ENCODE data around the gene SH3PXD2B. TPM values are rescaled to one million over a fixed set of nuclear protein-coding genes. Genes with fewer than 3 reads are reported as not detected.
A peak's percentile ranks its signal among the peaks of the same experiment; 100 is the strongest.

Gene SH3PXD2B
- total and polyA plus RNA-seq, 2 of the 13 experiments (the other 11 are each of a cell fraction or from before 2014, with no cell fraction given), result 3.4 to 4.6 TPM

GRCh38 chr5:172311026-172311425 is 143.3 kb downstream of the SH3PXD2B start:
- Histone ChIP-seq H3K79me2 (ENCODE audit: insufficient read depth, low read length) (no peaks in the 10 kb centered on the region), H2AFZ (ENCODE audit: low read length) (no peak overlapping the region), H3K27ac (ENCODE audit: extremely low read length, insufficient read depth, low read length) (no peak overlapping the region), H3K9ac (ENCODE audit: insufficient read depth, low read depth, low read length) (no peak overlapping the region), H3K4me3 (replicated peaks in 1 of 3; ENCODE audit: insufficient read depth in 1 of 3, low read depth in 2 of 3, low read length in 3 of 3) (no peak overlapping the region), H4K20me1 (ENCODE audit: insufficient read depth, low read length) (no peaks in the 10 kb centered on the region), H3K36me3 (replicated peaks in 1 of 2; ENCODE audit: control insufficient read depth in 1 of 2, insufficient read depth in 2 of 2, low read length in 2 of 2) (no peaks in the 10 kb centered on the region), H3K9me3 (ENCODE audit: low read length) (peaks cover under 1% of the 10 kb centered on the region; the same call in 1 of the 2 replicates), H3K4me2 (ENCODE audit: low read depth, low read length) (no peak overlapping the region), H3K4me1 (ENCODE audit: insufficient read depth, low read length) (no peaks in the 10 kb centered on the region), H3K27me3 (ENCODE audit: control insufficient read depth in 1 of 2, insufficient read depth in 2 of 2, low read length in 2 of 2) (peaks cover 0 to 7% of the 10 kb centered on the region in 2 experiments; a peak in 1 of 5 replicates)
- 50% methylated on average over 7 of the region's 7 CpGs for WGBS (ENCODE audit: low lambda C conversion rate)
- ChIA-PET POLR2A (no interaction called here), CTCF (ENCODE audit: low intra/inter-chr PET ratio, low total read pairs) (no interaction called here)
- no TSS peak for BruUV-seq (replicated peaks)
- intact Hi-C loops (cut with micrococcal nuclease; ENCODE audit: unreplicated experiment), result no loop called here
- DNase-seq (ENCODE audit: low spot score), result no peak
- TF ChIP-seq FOXO1 (CRISPR knock-in tag; IDR thresholded peaks at IDR 0.05), result no peak
- no peak for TF ChIP-seq MIXL1 (CRISPR knock-in tag; IDR thresholded peaks at IDR 0.05)
- TF ChIP-seq ZMYM4 (CRISPR knock-in tag; IDR thresholded peaks at IDR 0.05), result no peak
- ATAC-seq, result no peak
- in situ Hi-C loops (cut with HindIII; ENCODE audit: extremely low pct_ligation_motif_present, low pct_unique_long_range_greater_than_20kb), result no loop called here
- no peak for FAIRE-seq

- POLR2A ChIA-PET, result no interaction called here
- TF ChIP-seq EED (CRISPR knock-in tag; IDR thresholded peaks at IDR 0.05), result no peak
- TF ChIP-seq, protein P1, sequence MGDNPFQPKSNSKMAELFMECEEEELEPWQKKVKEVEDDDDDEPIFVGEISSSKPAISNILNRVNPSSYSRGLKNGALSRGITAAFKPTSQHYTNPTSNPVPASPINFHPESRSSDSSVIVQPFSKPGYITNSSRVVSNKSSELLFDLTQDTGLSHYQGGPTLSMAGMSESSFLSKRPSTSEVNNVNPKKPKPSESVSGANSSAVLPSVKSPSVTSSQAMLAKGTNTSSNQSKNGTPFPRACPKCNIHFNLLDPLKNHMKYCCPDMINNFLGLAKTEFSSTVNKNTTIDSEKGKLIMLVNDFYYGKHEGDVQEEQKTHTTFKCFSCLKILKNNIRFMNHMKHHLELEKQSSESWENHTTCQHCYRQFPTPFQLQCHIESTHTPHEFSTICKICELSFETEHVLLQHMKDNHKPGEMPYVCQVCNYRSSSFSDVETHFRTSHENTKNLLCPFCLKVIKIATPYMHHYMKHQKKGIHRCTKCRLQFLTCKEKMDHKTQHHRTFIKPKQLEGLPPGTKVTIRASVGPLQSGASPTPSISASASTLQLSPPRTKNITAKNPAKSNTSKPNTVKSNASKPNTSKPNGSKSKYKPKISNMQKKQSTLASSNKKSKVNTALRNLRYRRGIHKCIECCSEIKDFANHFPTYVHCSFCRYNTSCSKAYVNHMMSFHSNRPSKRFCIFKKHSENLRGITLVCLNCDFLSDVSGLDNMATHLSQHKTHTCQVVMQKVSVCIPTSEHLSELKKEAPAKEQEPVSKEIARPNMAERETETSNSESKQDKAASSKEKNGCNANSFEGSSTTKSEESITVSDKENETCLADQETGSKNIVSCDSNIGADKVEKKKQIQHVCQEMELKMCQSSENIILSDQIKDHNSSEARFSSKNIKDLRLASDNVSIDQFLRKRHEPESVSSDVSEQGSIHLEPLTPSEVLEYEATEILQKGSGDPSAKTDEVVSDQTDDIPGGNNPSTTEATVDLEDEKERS (CRISPR knock-in tag; IDR thresholded peaks at IDR 0.05), result peak; percentile 92; the same call in 1 of the 2 replicates
- H3K27me3 ChIP-seq (ENCODE audit: control insufficient read depth in 1 of 2, insufficient read depth in 2 of 2, low read length in 2 of 2), result no peaks in the 10 kb centered on the region; a peak in 1 of 5 replicates
- no peaks in the 10 kb centered on the region for H4K20me1 ChIP-seq (ENCODE audit: insufficient read depth, low read length)
- H3K4me3 ChIP-seq (replicated peaks in 1 of 3; ENCODE audit: insufficient read depth in 1 of 3, low read depth in 2 of 3, low read length in 3 of 3), result no peak overlapping the region
- H2AFZ ChIP-seq (ENCODE audit: low read length), result no peak overlapping the region
- no peak for DNase-seq (ENCODE audit: low spot score)
- 55% methylated on average over 2 of the region's 2 CpGs for WGBS (ENCODE audit: low lambda C conversion rate)
- peaks cover 26% of the 10 kb centered on the region for H3K4me1 ChIP-seq (ENCODE audit: insufficient read depth, low read length)
- no peak overlapping the region for H3K4me2 ChIP-seq (ENCODE audit: low read depth, low read length)
- H3K27ac ChIP-seq (ENCODE audit: extremely low read length, insufficient read depth, low read length), result no peak overlapping the region
- intact Hi-C loops (cut with micrococcal nuclease; ENCODE audit: unreplicated experiment), result no loop called here
- in situ Hi-C loops (cut with HindIII; ENCODE audit: extremely low pct_ligation_motif_present, low pct_unique_long_range_greater_than_20kb), result no loop called here
- H3K9ac ChIP-seq (ENCODE audit: insufficient read depth, low read depth, low read length), result no peak overlapping the region
- no TSS peak for BruUV-seq (replicated peaks)
- CTCF ChIA-PET (ENCODE audit: low intra/inter-chr PET ratio, low total read pairs), result no interaction called here
- ATAC-seq, result no peak
- no peaks in the 10 kb centered on the region for H3K36me3 ChIP-seq (replicated peaks in 1 of 2; ENCODE audit: control insufficient read depth in 1 of 2, insufficient read depth in 2 of 2, low read length in 2 of 2)
- H3K79me2 ChIP-seq (ENCODE audit: insufficient read depth, low read length), result no peaks in the 10 kb centered on the region
- peaks cover 13% of the 10 kb centered on the region for H3K9me3 ChIP-seq (ENCODE audit: low read length)
- FAIRE-seq, result no peak
Measured at GRCh38 chr5:172305380-172305779, 148.9 kb downstream of the SH3PXD2B start.
